IPS-15b (cell line): ENCODE results near the gene MPHOSPH8.
"Not testable (repeated sequence)": the region's sequence is repeated elsewhere in the genome, so short reads cannot be mapped to it uniquely, and the experiment has no call there.

Experiments used
- H3K27me3 ChIP-seq: one replicate; pipeline ENCODE4 v1.6.1; 2013; ENCODE audit warnings: low read length; ENCODE audit not compliant: control insufficient read depth, insufficient read depth
- H3K36me3 ChIP-seq: one replicate; pipeline ENCODE4 v1.6.1; 2013; ENCODE audit warnings: low read length; ENCODE audit not compliant: control insufficient read depth, insufficient read depth
- H3K4me1 ChIP-seq: one replicate; pipeline ENCODE4 v1.6.1; 2013; ENCODE audit warnings: mild to moderate bottlenecking, low read length; ENCODE audit not compliant: control insufficient read depth, insufficient read depth
- H3K4me3 ChIP-seq: one replicate; pipeline ENCODE4 v1.5.1; 2013; ENCODE audit warnings: low read depth, low read length
- H3K9ac ChIP-seq: one replicate; pipeline ENCODE4 v1.6.1; 2013; ENCODE audit warnings: low read depth, mild to moderate bottlenecking, low read length
- H3K9me3 ChIP-seq: one replicate; pipeline ENCODE4 v1.6.1; 2013; ENCODE audit warnings: mild to moderate bottlenecking, low read length; ENCODE audit not compliant: control insufficient read depth, insufficient read depth

MPHOSPH8 gene

GRCh38 chr13:19672990-19673389 lies 39.5 kb downstream of the MPHOSPH8 start:
- Histone ChIP-seq H3K4me1 (no peaks in the 10 kb centered on the region), H3K27me3 (no peaks in the 10 kb centered on the region), H3K4me3 (no peak overlapping the region), H3K9me3 (no peaks in the 10 kb centered on the region), H3K36me3 (peaks cover 22% of the 10 kb centered on the region), H3K9ac (no peak overlapping the region)

- H3K4me1 ChIP-seq: no peaks in the 10 kb centered on the region
- no peak overlapping the region for H3K9ac ChIP-seq
- H3K4me3 ChIP-seq: no peak overlapping the region
- no peaks in the 10 kb centered on the region for H3K27me3 ChIP-seq
- no peaks in the 10 kb centered on the region for H3K9me3 ChIP-seq
- H3K36me3 ChIP-seq: peaks cover 21% of the 10 kb centered on the region
Observed at GRCh38 chr13:19673473-19674430, 40.3 kb downstream of the MPHOSPH8 start.

- no peaks in the 10 kb centered on the region for H3K27me3 ChIP-seq
- H3K4me1 ChIP-seq: no peaks in the 10 kb centered on the region
- H3K36me3 ChIP-seq: peaks cover 11% of the 10 kb centered on the region
- no peaks in the 10 kb centered on the region for H3K9me3 ChIP-seq
- H3K4me3 ChIP-seq: no peak overlapping the region
- no peak overlapping the region for H3K9ac ChIP-seq
Observed at GRCh38 chr13:19674898-19675297, 41.4 kb downstream of the MPHOSPH8 start.

DNA sequence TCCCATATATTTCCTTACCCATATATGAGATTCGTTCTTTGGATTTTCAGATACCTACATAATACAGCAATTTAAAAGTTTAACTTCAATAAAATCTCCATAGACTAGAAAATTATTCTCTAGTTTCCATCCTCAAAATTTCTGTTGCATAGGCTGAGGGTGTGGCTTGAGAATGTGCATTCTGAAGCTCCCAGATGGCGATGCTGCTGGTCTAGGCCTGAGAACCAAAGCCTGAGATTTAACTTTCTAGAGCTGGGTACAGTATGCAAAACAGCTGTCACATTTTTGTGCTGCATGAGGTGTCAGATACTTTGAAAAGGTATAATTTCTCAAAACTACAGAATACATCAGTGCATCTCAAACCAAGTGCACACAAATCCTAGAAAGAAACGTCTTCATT lies 42.7 kb downstream of the MPHOSPH8 start:
- no peaks in the 10 kb centered on the region for H3K27me3 ChIP-seq
- H3K36me3 ChIP-seq: peaks cover 9% of the 10 kb centered on the region
- no peak overlapping the region for H3K4me3 ChIP-seq
- no peaks in the 10 kb centered on the region for H3K9me3 ChIP-seq
- no peak overlapping the region for H3K9ac ChIP-seq
- H3K4me1 ChIP-seq: no peaks in the 10 kb centered on the region

- H3K9me3 ChIP-seq: no peaks in the 10 kb centered on the region
- no peaks in the 10 kb centered on the region for H3K27me3 ChIP-seq
- no peaks in the 10 kb centered on the region for H3K36me3 ChIP-seq
- peaks cover 13% of the 10 kb centered on the region for H3K4me1 ChIP-seq
- H3K4me3 ChIP-seq: no peak overlapping the region
- no peak overlapping the region for H3K9ac ChIP-seq
Observed at GRCh38 chr13:19680751-19681150, 47.3 kb downstream of the MPHOSPH8 start.

- H3K4me3 ChIP-seq: no peak overlapping the region
- peaks cover 17% of the 10 kb centered on the region for H3K4me1 ChIP-seq
- no peak overlapping the region for H3K9ac ChIP-seq
- no peaks in the 10 kb centered on the region for H3K9me3 ChIP-seq
- no peaks in the 10 kb centered on the region for H3K27me3 ChIP-seq
- H3K36me3 ChIP-seq: no peaks in the 10 kb centered on the region
Observed at GRCh38 chr13:19681517-19681916, 48.1 kb downstream of the MPHOSPH8 start.

GRCh38 chr13:19685034-19685433 lies 51.6 kb downstream of the MPHOSPH8 start:
- H3K4me1 ChIP-seq: peaks cover 22% of the 10 kb centered on the region
- H3K9ac ChIP-seq: no peak overlapping the region
- H3K9me3 ChIP-seq: no peaks in the 10 kb centered on the region
- H3K36me3 ChIP-seq: no peaks in the 10 kb centered on the region
- no peak overlapping the region for H3K4me3 ChIP-seq
- H3K27me3 ChIP-seq: no peaks in the 10 kb centered on the region

DNA sequence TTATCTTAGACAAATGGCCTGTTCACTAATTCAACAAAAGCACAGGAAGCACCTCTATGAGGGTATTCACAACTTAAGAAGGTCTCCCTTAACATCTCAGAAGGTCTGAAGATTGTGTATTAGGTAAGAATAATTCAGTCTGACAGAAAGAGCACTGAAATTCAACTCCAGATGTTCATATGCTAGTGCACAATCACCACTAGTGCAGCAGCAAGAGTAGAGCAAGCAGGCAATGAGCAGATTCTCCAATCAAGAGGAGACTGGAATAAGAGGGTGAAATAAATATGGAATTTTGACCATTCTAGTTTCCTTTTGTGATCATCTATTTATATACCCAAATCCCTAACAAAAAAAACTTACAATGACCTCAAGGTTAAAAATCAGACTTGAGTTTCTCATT lies 52.0 kb downstream of the MPHOSPH8 start:
- Histone ChIP-seq H3K36me3 (no peaks in the 10 kb centered on the region), H3K4me3 (no peak overlapping the region)

DNA sequence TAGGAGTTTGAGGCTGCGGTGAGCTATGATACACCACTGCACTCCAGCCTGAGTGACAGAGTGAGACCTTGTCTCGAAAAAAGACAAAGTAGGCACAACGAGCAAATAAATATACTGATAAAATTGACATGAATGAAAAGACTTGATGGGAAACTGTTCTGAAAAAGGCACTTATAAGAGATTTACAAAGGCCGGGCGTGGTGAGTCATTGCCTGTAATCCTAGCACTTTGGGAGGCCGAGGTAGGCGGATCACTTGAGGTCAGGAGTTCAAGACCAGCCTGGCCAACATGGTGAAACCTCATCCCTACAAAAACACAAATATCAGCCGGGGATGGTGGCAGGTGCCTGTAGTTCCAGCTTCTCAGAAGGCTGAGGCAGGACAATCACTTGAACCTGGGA lies 58.0 kb downstream of the MPHOSPH8 start:
- not testable (repeated sequence) for H3K36me3 ChIP-seq, H3K4me3 ChIP-seq, H3K9me3 ChIP-seq, H3K27me3 ChIP-seq, H3K9ac ChIP-seq
- peaks cover 16% of the 10 kb centered on the region for H3K4me1 ChIP-seq

More for the DNA sequence above, 52.0 kb downstream of the MPHOSPH8 start:
- Histone ChIP-seq H3K27me3 (no peaks in the 10 kb centered on the region), H3K9ac (no peak overlapping the region), H3K9me3 (no peaks in the 10 kb centered on the region), H3K4me1 (peaks cover 25% of the 10 kb centered on the region)

- H3K4me1 ChIP-seq: peaks cover 17% of the 10 kb centered on the region
- no peak overlapping the region for H3K4me3 ChIP-seq
- H3K9me3 ChIP-seq: no peaks in the 10 kb centered on the region
- no peaks in the 10 kb centered on the region for H3K36me3 ChIP-seq
- no peak overlapping the region for H3K9ac ChIP-seq
- no peaks in the 10 kb centered on the region for H3K27me3 ChIP-seq
Observed at GRCh38 chr13:19695428-19695827, 62.0 kb downstream of the MPHOSPH8 start.

DNA sequence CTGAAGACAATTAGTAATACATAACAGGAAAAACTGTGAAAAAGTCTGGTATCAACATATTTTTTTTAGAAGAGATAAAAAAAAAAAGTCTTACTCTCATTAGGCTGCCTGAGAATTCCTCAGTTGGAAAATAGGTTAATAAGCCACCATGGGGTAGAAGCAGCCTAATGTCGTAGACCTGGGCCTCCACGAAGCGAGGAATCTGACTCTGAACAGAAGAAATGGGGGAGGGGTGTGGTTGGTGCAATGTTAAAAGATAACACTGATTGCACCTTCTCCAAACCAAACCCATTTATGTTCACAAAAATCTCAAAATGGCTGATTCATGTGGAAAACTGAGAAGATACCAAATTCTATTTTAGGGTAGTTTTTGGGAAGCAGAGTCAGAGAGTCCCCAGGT lies 62.4 kb downstream of the MPHOSPH8 start:
- Histone ChIP-seq H3K4me1 (peaks cover 16% of the 10 kb centered on the region), H3K4me3 (no peak overlapping the region), H3K27me3 (no peaks in the 10 kb centered on the region), H3K9ac (no peak overlapping the region), H3K36me3 (no peaks in the 10 kb centered on the region), H3K9me3 (no peaks in the 10 kb centered on the region)

DNA sequence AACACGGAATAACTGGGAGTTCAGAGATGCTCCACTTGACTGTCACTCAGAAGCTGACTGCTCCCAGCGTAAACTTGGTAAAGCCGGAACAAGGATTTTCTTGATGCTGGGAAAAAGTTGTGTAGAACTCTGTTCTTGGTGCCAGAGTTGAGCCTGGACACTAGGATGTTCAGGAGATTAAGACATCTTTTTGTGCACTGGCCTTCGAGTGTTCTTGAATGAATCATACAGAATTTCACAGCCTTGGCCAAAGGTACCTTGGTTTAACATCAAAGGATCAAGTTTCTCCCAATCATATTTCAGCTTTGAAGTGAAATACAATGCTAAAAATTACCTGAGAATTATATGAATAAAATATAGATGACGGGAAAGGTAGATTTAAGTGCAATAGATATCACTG lies 67.5 kb downstream of the MPHOSPH8 start:
- H3K9ac ChIP-seq, H3K36me3 ChIP-seq: not testable (repeated sequence)

More for the DNA sequence above, 67.5 kb downstream of the MPHOSPH8 start:
- not testable (repeated sequence) for H3K4me3 ChIP-seq, H3K9me3 ChIP-seq, H3K27me3 ChIP-seq
- peaks cover 12% of the 10 kb centered on the region for H3K4me1 ChIP-seq
